Effector memory CD8-positive, alpha-beta T cell (primary cell): ENCODE results near the gene REPIN1.
"Not testable (repeated sequence)": the region's sequence is repeated elsewhere in the genome, so short reads cannot be mapped to it uniquely, and the experiment has no call there.

Source experiments
- ATAC-seq: fragments of 150-1000 bp; cut with Tn5 transposase; replicated peaks from 2 replicates; pipeline ENCODE4 v1.10.0; 2021; ENCODE audit warnings: mild to moderate bottlenecking, moderate library complexity
- DNase-seq, 3 experiments: peaks; one replicate each; pipeline ENCODE4 v3.0.0; 2021
- H3K27ac Mint-ChIP-seq, 2 donors: one replicate each; pipeline ENCODE4 v1.8.0; 2022; ENCODE audit warnings: mild to moderate bottlenecking in 2 of 2, mixed read lengths in 2 of 2, moderate library complexity in 2 of 2
- H3K27me3 Mint-ChIP-seq, 2 donors: one replicate each; pipeline ENCODE4 v1.8.0; 2022; ENCODE audit warnings: mixed read lengths in 2 of 2
- H3K36me3 Mint-ChIP-seq: one replicate; pipeline ENCODE4 v1.8.0; 2022; ENCODE audit warnings: mild to moderate bottlenecking, moderate library complexity, mixed read lengths; ENCODE audit not compliant: insufficient read depth
- H3K4me1 Mint-ChIP-seq, 2 donors: one replicate each; pipeline ENCODE4 v1.8.0; 2022; ENCODE audit warnings: low read depth in 2 of 2, mixed read lengths in 2 of 2
- H3K4me3 Mint-ChIP-seq, 2 donors: one replicate each; pipeline ENCODE4 v1.8.0; 2022; ENCODE audit warnings: mild to moderate bottlenecking in 2 of 2, mixed read lengths in 2 of 2, moderate library complexity in 2 of 2
- H3K9me3 Mint-ChIP-seq, 2 donors: one replicate each; pipeline ENCODE4 v1.8.0; 2022; ENCODE audit warnings: mixed read lengths in 2 of 2

Gene REPIN1

DNA sequence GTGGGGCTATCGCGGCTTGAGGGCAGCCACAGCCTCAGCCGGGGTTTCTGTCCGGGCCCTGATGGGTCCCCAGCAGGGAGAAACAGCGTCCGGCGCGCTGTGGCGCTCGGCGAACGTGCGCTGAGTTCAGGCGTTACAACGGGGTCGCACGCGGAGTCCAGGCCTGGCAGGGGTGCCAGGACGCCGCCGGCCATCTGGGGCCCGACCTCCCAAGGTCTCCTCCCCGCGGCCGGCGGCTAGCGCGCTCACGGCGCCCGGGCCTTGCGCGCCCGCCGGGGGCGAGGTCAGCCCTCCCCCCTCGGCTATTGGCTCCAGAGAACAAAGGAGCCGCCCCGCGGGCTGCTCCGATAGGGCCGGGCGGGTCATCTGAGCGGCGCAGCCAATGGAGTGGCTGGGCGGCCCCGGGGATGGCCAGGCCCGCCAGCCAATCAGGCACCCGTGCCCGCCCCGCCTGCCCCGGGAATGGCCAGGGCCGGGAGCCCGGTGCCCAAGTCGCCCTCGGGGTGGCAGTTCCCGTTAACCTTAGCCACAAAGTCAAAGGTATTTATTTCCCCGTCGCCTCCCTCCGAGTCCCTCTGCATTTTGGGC, 10.3 kb downstream of the REPIN1 start, which contains the start of gene ZNF775:
Gene ZNF775 (plus strand): TSS at position 478 of the 588 bp plus-strand sequence. CDS start 9,141 bp downstream, outside the sequence.
- Mint-ChIP-seq H3K9me3 (no peaks in the 10 kb centered on the region), H3K4me3 (peak within 1 kb of the TSS; percentile 86 to 95), H3K4me1 (peaks cover 25 to 33% of the 10 kb centered on the region in 2 donors), H3K27me3 (no peaks in the 10 kb centered on the region), H3K36me3 (peaks cover 8% of the 10 kb centered on the region), H3K27ac (peak within 1 kb of the TSS; percentile 65 to 84)
- ATAC-seq = peak; percentile 94
- peak; percentile 87 to 90 (median 89) for DNase-seq

DNA sequence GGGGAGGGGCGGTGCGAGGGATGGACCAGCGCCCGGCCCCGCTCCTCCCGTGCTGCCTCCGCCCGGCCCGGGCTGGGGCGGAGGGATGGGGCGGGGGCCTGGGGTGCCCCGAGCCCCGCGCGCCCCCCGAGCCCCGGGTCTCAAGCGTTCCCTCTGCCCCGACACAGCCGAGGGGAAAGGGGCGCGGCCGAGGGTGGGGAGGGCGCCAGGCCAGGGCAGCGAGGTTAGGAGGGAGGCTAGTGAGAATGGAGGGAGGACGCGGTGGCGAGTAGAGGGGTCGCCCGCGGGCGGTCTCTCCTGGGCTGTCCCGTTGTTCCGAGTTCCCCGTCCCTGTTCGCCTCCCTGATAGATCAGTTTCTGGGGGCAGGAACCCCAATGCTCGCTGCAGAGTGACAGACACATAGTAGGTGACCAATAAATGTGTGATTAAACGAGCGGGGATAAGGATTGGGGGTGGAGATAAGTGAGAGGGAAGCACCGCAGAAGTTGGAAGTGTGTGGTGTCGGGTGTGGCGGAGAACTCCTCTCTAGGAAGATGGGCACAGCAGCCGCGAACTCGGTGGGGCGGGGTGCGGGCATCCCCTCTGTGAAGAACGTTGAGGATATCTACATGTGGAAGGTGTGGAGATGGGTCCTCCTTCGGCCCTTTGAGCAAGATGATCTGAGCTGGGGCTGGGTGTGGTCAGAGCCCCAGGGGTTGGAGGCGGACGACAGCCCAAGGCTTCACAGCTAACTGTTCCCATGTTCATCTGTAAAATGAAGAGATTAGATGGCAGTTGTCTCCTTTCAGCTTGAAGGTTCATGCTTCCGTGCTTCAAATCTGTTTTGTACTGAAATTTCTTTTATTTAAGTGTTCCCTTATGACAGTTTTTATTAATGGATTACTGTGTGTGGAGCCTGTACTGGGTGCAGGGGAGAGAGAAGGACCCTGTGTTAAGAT, 11.1 kb downstream of the REPIN1 start:
- H3K9me3 Mint-ChIP-seq = no peaks in the 10 kb centered on the region
- peaks cover 8% of the 10 kb centered on the region for H3K36me3 Mint-ChIP-seq
- H3K27me3 Mint-ChIP-seq = no peaks in the 10 kb centered on the region
- peak overlapping the region; percentile 86 to 95 for H3K4me3 Mint-ChIP-seq
- ATAC-seq (no peak), DNase-seq (no peak)
- H3K4me1 Mint-ChIP-seq = peaks cover 25 to 33% of the 10 kb centered on the region in 2 donors
- peak overlapping the region; percentile 50 to 83 for H3K27ac Mint-ChIP-seq

DNA sequence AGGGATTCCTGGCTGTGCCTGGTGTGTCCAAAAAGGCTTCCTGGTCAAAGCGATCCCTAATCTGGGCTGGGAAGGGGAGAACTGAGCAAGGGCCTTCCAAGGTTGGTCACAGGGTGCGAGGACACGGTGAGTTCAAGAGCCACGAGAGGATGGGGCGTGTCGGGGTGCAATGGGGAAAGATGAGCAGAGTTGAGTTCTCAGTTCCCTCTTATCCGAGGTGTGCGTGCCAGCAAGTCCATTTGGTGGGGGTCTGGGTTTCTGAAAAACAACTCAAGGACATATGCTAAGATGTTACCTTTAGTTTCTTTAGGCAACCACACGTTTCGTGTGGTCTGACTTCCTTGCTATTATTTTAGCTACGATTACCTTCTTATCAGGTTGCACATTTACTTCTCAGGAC, 11.8 kb downstream of the REPIN1 start:
- no peaks in the 10 kb centered on the region for H3K9me3 Mint-ChIP-seq
- no peak overlapping the region for H3K27ac Mint-ChIP-seq
- H3K4me3 Mint-ChIP-seq = peak overlapping the region; percentile 86 to 95
- H3K4me1 Mint-ChIP-seq = peaks cover 25 to 33% of the 10 kb centered on the region in 2 donors
- ATAC-seq = no peak
- no peak for DNase-seq
- H3K36me3 Mint-ChIP-seq = peaks cover 8% of the 10 kb centered on the region
- H3K27me3 Mint-ChIP-seq = no peaks in the 10 kb centered on the region

- no peak for ATAC-seq
- Mint-ChIP-seq H3K4me3 (no peak overlapping the region), H3K4me1 (peaks cover 25 to 31% of the 10 kb centered on the region in 2 donors), H3K27me3 (no peaks in the 10 kb centered on the region), H3K9me3 (no peaks in the 10 kb centered on the region), H3K36me3 (peaks cover 8% of the 10 kb centered on the region), H3K27ac (no peak overlapping the region)
- no peak for DNase-seq
Observed at GRCh38 chr7:150381096-150381495, 12.5 kb downstream of the REPIN1 start.

DNA sequence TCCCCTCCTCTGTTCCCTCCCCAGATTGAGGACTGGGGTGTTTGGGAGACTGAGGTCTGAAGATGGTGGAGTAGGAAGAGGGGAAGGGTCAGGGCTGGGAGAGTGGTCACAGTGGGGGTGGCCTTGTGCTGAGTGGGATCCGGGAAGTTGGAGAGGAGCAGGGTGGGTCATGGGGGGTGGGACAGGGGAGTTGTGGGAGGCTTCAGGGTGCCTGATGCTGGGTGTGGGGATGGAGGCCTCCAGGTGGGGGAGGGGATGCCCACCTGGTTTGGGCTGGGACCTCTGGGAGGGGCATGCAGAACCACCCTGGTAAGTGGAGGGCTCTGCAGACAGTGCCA, 13.1 kb downstream of the REPIN1 start:
- Mint-ChIP-seq H3K36me3 (peaks cover 8% of the 10 kb centered on the region), H3K4me3 (no peak overlapping the region), H3K27ac (no peak overlapping the region), H3K27me3 (no peaks in the 10 kb centered on the region), H3K9me3 (no peaks in the 10 kb centered on the region), H3K4me1 (peaks cover 25 to 32% of the 10 kb centered on the region in 2 donors)
- DNase-seq = no peak
- ATAC-seq = no peak

DNA sequence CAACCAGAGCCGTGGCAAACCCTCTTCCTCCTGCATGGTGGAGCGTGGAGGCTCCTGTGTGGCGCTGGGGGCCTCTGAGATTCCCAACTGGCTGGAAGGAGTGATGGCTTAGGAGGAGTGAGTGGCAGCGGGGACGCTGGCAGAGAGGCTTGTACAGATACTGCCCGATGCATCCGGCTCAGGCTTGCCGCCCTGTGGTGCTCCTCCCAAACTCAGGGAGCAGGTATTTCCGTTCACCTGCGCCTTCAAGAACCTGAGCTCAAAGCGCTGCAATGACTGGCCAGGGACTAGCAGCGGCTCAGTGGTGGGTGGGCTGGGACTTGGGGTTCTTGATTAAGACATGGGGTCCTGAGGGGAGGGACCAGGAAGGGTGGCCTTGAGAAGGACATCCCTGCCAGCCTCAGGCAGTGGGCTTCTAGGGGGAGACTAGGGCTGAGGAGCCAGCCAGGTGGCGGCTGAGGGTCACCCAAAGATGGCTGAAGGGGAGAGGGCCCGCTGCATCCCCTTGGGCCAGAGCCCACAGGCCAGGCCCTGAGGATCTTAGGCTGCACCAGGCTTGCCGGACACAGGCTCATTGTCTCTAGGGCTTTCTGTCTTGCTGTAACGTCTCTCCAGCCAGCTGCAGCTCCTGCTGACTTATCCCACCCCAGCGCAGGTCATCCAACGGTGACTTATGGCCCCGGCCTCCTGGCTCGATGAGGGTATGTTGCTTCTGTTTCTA, 13.7 kb downstream of the REPIN1 start:
- H3K27me3 Mint-ChIP-seq = no peaks in the 10 kb centered on the region
- H3K9me3 Mint-ChIP-seq = no peaks in the 10 kb centered on the region
- ATAC-seq (no peak), DNase-seq (no peak)
- H3K4me1 Mint-ChIP-seq = peaks cover 25 to 32% of the 10 kb centered on the region in 2 donors
- no peak overlapping the region for H3K27ac Mint-ChIP-seq
- peaks cover 11% of the 10 kb centered on the region for H3K36me3 Mint-ChIP-seq
- peak overlapping the region in 1 of 2 donors; percentile 6 for H3K4me3 Mint-ChIP-seq

DNA sequence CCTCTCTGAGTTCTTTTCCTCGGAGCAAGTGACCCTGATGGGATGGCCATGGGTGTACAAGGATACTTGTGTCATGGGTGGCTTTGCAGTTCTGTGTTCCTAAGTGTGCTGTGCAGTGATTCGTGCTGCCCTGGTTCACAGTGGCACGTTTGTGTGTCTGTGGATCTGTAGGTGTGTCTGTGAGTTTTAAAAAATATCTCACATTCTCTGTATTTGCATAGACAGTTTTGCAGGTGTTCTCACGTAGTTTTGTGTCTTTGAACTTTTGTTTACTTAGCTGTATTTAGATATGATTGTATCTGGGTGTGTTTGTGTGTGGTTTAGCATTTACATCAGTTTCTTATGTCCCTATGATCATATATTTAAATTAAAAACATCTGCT, 14.2 kb downstream of the REPIN1 start:
- Mint-ChIP-seq H3K4me3 (no peak overlapping the region), H3K36me3 (peaks cover 11% of the 10 kb centered on the region)
- no peak for DNase-seq

GRCh38 chr7:150383710-150384397, 15.2 kb downstream of the REPIN1 start:
- no peak for DNase-seq
- no peak overlapping the region for H3K4me3 Mint-ChIP-seq

More for the DNA sequence above, 14.2 kb downstream of the REPIN1 start:
- Mint-ChIP-seq H3K27ac (peak overlapping the region in 1 of 2 donors; percentile 49), H3K4me1 (peaks cover 21 to 30% of the 10 kb centered on the region in 2 donors), H3K27me3 (no peaks in the 10 kb centered on the region), H3K9me3 (no peaks in the 10 kb centered on the region)
- no peak for ATAC-seq

DNA sequence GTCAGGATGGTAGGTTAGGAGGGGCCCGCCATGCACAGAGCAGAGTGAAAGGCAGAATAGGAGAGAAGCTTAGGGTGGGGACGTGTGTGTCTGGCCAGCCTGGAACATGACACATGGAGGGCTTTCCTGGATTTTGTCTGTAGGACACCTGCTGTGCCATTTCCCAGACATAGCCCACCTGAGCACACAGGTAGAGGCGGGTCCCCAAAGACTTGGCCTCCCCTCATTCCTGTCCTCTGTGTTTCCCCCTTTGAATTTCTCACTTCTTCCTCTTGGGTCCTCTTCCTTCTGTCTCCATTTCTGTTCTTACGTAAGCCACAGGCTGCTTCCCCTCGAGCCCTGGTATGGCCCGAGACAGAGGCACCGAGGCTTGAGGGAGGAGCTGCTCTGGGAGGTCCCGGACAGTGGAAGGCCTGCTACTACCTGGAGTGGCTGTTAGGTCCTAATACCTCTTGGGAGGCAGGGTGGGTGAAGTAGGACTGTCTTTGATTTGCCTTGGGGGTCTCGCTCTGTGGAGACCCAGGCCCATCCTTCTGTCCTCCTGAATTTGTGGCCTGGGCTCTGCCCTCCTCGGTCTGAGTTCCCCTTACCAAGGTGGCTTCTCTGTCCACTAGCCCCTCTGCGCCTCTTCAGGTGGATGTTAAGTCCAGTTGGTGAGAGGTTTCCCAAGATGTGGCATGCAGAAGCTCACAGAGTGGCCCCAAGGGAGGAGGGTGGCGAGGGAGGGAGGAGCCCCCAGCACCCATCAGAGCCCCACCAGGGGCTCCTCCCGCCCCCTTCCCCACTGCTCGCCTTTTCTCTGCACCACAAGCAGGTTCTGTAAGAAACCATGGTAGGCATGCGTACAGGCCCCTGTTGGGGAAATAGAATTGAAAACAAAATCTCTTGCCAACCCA, 16.0 kb downstream of the REPIN1 start:
- no peak overlapping the region for H3K4me3 Mint-ChIP-seq
- ATAC-seq (no peak), DNase-seq (no peak)
- H3K27ac Mint-ChIP-seq = no peak overlapping the region
- H3K4me1 Mint-ChIP-seq = peaks cover 15 to 22% of the 10 kb centered on the region in 2 donors
- H3K9me3 Mint-ChIP-seq = no peaks in the 10 kb centered on the region
- no peaks in the 10 kb centered on the region for H3K27me3 Mint-ChIP-seq
- H3K36me3 Mint-ChIP-seq = peaks cover 9% of the 10 kb centered on the region

More at GRCh38 chr7:150383710-150384397, 15.2 kb downstream of the REPIN1 start:
- Mint-ChIP-seq H3K36me3 (peaks cover 11% of the 10 kb centered on the region), H3K9me3 (no peaks in the 10 kb centered on the region), H3K27me3 (no peaks in the 10 kb centered on the region), H3K27ac (peak overlapping the region in 1 of 2 donors; percentile 49), H3K4me1 (peaks cover 17 to 24% of the 10 kb centered on the region in 2 donors)
- no peak for ATAC-seq

DNA sequence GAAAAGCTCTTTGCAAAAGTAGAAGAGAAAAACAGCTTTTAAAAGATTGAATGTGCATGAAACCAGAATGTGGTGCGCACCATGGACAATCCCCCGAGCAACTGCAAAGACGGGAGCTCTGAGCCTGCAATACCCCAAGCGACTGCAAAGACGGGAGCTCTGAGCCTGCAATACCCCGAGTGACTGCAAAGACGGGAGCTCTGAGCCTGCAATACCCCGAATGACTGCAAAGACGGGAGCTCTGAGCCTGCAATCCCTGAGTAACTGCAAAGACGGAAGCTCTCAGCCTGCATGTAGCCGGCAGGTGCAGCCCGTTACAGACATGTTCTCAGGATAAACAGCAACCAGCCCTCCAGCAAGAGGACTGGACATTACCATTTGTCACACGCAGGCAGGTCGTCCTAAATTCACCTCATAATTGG, 16.7 kb downstream of the REPIN1 start:
- H3K36me3 Mint-ChIP-seq = peaks cover 6% of the 10 kb centered on the region
- DNase-seq = no peak
- ATAC-seq = no peak
- H3K27ac Mint-ChIP-seq = no peak overlapping the region
- H3K4me1 Mint-ChIP-seq = peaks cover 8 to 16% of the 10 kb centered on the region in 2 donors
- H3K27me3 Mint-ChIP-seq = no peaks in the 10 kb centered on the region
- H3K4me3 Mint-ChIP-seq = no peak overlapping the region
- no peaks in the 10 kb centered on the region for H3K9me3 Mint-ChIP-seq

GRCh38 chr7:150385884-150386283, 17.3 kb downstream of the REPIN1 start:
- peaks cover 7 to 14% of the 10 kb centered on the region in 2 donors for H3K4me1 Mint-ChIP-seq
- not testable (repeated sequence) for H3K36me3 Mint-ChIP-seq, H3K27ac Mint-ChIP-seq, H3K27me3 Mint-ChIP-seq, H3K9me3 Mint-ChIP-seq, DNase-seq, H3K4me3 Mint-ChIP-seq, ATAC-seq

GRCh38 chr7:150388306-150388705, 19.7 kb downstream of the REPIN1 start:
- no peak overlapping the region for H3K27ac Mint-ChIP-seq
- no peaks in the 10 kb centered on the region for H3K27me3 Mint-ChIP-seq
- ATAC-seq = no peak
- H3K4me3 Mint-ChIP-seq = no peak overlapping the region
- DNase-seq = no peak
- H3K4me1 Mint-ChIP-seq = peaks cover under 1 to 6% of the 10 kb centered on the region in 2 donors
- H3K9me3 Mint-ChIP-seq = no peaks in the 10 kb centered on the region
- peaks cover 3% of the 10 kb centered on the region for H3K36me3 Mint-ChIP-seq
